ENCODE data around the gene SPRED2. TPM values are rescaled to one million over a fixed set of nuclear protein-coding genes. Genes with fewer than 3 reads are reported as not detected.

The SPRED2 gene
- total RNA-seq, 4 donors from 2014 or later = 12.5 to 21.2 (median 13.8) TPM

- Histone ChIP-seq H3K4me3 (no peak overlapping the region), H3K36me3 (no peaks in the 10 kb centered on the region), H3K27ac (no peak overlapping the region), H3K4me1 (peaks cover 0 to 22% (median 11%) of the 10 kb centered on the region in 3 donors), H3K9me3 (no peaks in the 10 kb centered on the region), H3K27me3 (no peaks in the 10 kb centered on the region)
- no peak for ATAC-seq
- WGBS, 2 donors (ENCODE audit: low coverage in 1 of 2) = 80 to 86% methylated on average over 1 of the region's 2 CpGs
- TF ChIP-seq CTCF (IDR thresholded peaks at IDR 0.05) = no peak
- no peak for TF ChIP-seq POLR2A (IDR thresholded peaks at IDR 0.05)
- TF ChIP-seq POLR2AphosphoS5 (IDR thresholded peaks at IDR 0.05) = no peak
- TF ChIP-seq EP300 (IDR thresholded peaks at IDR 0.05) = no peak
Measured at GRCh38 chr2:65413106-65413505, 19.3 kb downstream of the SPRED2 start.

- no peak for ATAC-seq
- Histone ChIP-seq H3K9me3 (no peaks in the 10 kb centered on the region), H3K36me3 (no peaks in the 10 kb centered on the region), H3K4me1 (peaks cover 0 to 28% (median 11%) of the 10 kb centered on the region in 3 donors), H3K27ac (no peak overlapping the region), H3K4me3 (no peak overlapping the region), H3K27me3 (no peaks in the 10 kb centered on the region)
- TF ChIP-seq CTCF (IDR thresholded peaks at IDR 0.05) = no peak
- TF ChIP-seq EP300 (IDR thresholded peaks at IDR 0.05) = no peak
- no peak for TF ChIP-seq POLR2AphosphoS5 (IDR thresholded peaks at IDR 0.05)
- no peak for TF ChIP-seq POLR2A (IDR thresholded peaks at IDR 0.05)
- 77 to 86% methylated on average over 3 to 7 of the region's 7 CpGs for WGBS, 2 donors (ENCODE audit: low coverage in 1 of 2)
Measured at GRCh38 chr2:65411056-65411795, 21.2 kb downstream of the SPRED2 start.

DNA sequence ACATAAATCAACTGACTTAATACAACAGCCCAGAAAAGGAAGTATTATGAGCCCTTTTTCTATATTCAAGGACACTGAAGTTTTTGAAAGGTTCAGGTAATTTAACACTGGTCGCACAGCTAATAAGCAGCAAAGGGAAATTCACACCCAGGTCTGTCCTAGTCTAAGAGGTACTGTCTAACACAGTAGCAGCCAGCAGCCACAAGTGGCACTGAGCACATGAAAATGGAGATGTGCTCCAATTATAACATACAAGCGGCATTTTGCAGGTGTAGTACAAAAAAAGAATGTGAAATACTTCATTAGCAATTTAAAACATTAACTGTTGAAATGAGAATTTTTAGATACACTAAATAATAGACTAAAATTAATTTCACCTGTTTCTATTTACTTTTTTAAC, 23.4 kb downstream of the SPRED2 start:
- WGBS, 2 donors (ENCODE audit: low coverage in 1 of 2) = 100% methylated on average over 2 of the region's 2 CpGs
- Histone ChIP-seq H3K4me1 (peaks cover 0 to 30% (median 6%) of the 10 kb centered on the region in 3 donors), H3K36me3 (no peaks in the 10 kb centered on the region), H3K27me3 (no peaks in the 10 kb centered on the region), H3K4me3 (no peak overlapping the region), H3K27ac (no peak overlapping the region), H3K9me3 (no peaks in the 10 kb centered on the region)
- no peak for TF ChIP-seq CTCF (IDR thresholded peaks at IDR 0.05)
- no peak for TF ChIP-seq EP300 (IDR thresholded peaks at IDR 0.05)
- no peak for TF ChIP-seq POLR2AphosphoS5 (IDR thresholded peaks at IDR 0.05)
- TF ChIP-seq POLR2A (IDR thresholded peaks at IDR 0.05) = no peak
- no peak for ATAC-seq

DNA sequence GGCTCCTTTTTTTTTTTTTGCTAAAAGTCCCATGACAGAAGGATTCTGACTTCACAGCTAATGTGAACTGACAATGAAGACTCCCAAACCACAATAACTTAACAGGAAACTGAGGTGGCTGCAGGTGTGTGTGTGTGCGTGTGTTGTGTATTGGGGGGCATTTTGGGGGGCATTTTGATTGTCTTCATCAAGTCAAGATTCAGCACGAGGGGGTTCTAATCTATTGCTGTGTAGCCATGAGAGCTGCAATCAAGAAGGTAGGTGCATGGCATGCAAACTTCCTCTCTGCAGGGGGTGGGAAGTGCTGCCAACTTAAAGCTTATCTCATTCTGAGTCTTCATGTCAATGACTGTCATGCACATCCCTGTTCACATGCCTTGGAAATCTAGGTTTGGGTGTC, 25.2 kb downstream of the SPRED2 start:
- Histone ChIP-seq H3K4me1 (peaks cover 0 to 19% (median 0%) of the 10 kb centered on the region in 3 donors), H3K36me3 (no peaks in the 10 kb centered on the region), H3K27ac (no peak overlapping the region), H3K27me3 (no peaks in the 10 kb centered on the region), H3K4me3 (no peak overlapping the region), H3K9me3 (no peaks in the 10 kb centered on the region)
- TF ChIP-seq CTCF (IDR thresholded peaks at IDR 0.05) (no peak), EP300 (IDR thresholded peaks at IDR 0.05) (no peak), POLR2A (IDR thresholded peaks at IDR 0.05) (no peak), POLR2AphosphoS5 (IDR thresholded peaks at IDR 0.05) (no peak)
- ATAC-seq = no peak
- 73 to 83% methylated on average over 1 of the region's 2 CpGs for WGBS, 2 donors (ENCODE audit: low coverage in 1 of 2)
